ENCODE data around the gene NSUN2. TPM values are rescaled to one million over a fixed set of nuclear protein-coding genes. Genes with fewer than 3 reads are reported as not detected.

The NSUN2 gene
- total RNA-seq, 1 donor = 39.4 TPM

GRCh38 chr5:6634788-6635430 lies 2.1 kb upstream of the NSUN2 start:
- H3K9me3 ChIP-seq (ENCODE audit: low read depth, low read length) = no peaks in the 10 kb centered on the region
- peak overlapping the region; percentile 98 for H3K4me2 ChIP-seq (ENCODE audit: insufficient read depth, low read length)
- no peak for TF ChIP-seq CTCF (IDR thresholded peaks at IDR 0.05; ENCODE audit: extremely low read depth, low read depth, low read length)
- H3K27me3 ChIP-seq (ENCODE audit: insufficient read depth, low read length) = no peaks in the 10 kb centered on the region
- peak overlapping the region; percentile 90 for H3K4me3 ChIP-seq (ENCODE audit: insufficient read depth, low read length)
- peaks cover 11% of the 10 kb centered on the region for H3K4me1 ChIP-seq (ENCODE audit: insufficient read depth, low read length)
- peaks cover 87% of the 10 kb centered on the region for H3K79me2 ChIP-seq (ENCODE audit: insufficient read depth, low read length)
- peaks cover 20% of the 10 kb centered on the region for H4K20me1 ChIP-seq (ENCODE audit: insufficient read depth, low read length)
- no peak overlapping the region for H3K27ac ChIP-seq (ENCODE audit: low read depth, low read length)
- H2AFZ ChIP-seq (ENCODE audit: low read length) = no peak overlapping the region
- peaks cover 7% of the 10 kb centered on the region for H3K36me3 ChIP-seq (ENCODE audit: insufficient read depth, low read length)
- no peak for DNase-seq (ENCODE audit: insufficient read length, low spot score, missing footprints)

- peak overlapping the region; percentile 90 for H3K4me3 ChIP-seq (ENCODE audit: insufficient read depth, low read length)
- H3K36me3 ChIP-seq (ENCODE audit: insufficient read depth, low read length) = peaks cover 14% of the 10 kb centered on the region
- peaks cover 91% of the 10 kb centered on the region for H3K79me2 ChIP-seq (ENCODE audit: insufficient read depth, low read length)
- peak; percentile 84 for DNase-seq (ENCODE audit: insufficient read length, low spot score, missing footprints)
- no peak for TF ChIP-seq CTCF (IDR thresholded peaks at IDR 0.05; ENCODE audit: extremely low read depth, low read depth, low read length)
- H4K20me1 ChIP-seq (ENCODE audit: insufficient read depth, low read length) = peaks cover 20% of the 10 kb centered on the region
- H2AFZ ChIP-seq (ENCODE audit: low read length) = no peak overlapping the region
- no peaks in the 10 kb centered on the region for H3K27me3 ChIP-seq (ENCODE audit: insufficient read depth, low read length)
- no peak overlapping the region for H3K27ac ChIP-seq (ENCODE audit: low read depth, low read length)
- H3K4me2 ChIP-seq (ENCODE audit: insufficient read depth, low read length) = peak overlapping the region; percentile 98
- H3K9me3 ChIP-seq (ENCODE audit: low read depth, low read length) = no peaks in the 10 kb centered on the region
- H3K4me1 ChIP-seq (ENCODE audit: insufficient read depth, low read length) = peaks cover 11% of the 10 kb centered on the region
Measured at GRCh38 chr5:6634306-6634705, 1.5 kb upstream of the NSUN2 start.

- H3K79me2 ChIP-seq (ENCODE audit: insufficient read depth, low read length) = peaks cover 91% of the 10 kb centered on the region
- peak overlapping the region; percentile 64 for H2AFZ ChIP-seq (ENCODE audit: low read length)
- DNase-seq (ENCODE audit: insufficient read length, low spot score, missing footprints) = peak; percentile 69
- peaks cover 20% of the 10 kb centered on the region for H3K36me3 ChIP-seq (ENCODE audit: insufficient read depth, low read length)
- peak overlapping the region; percentile 99 for H3K27ac ChIP-seq (ENCODE audit: low read depth, low read length)
- TF ChIP-seq CTCF (IDR thresholded peaks at IDR 0.05; ENCODE audit: extremely low read depth, low read depth, low read length) = no peak
- H3K9me3 ChIP-seq (ENCODE audit: low read depth, low read length) = no peaks in the 10 kb centered on the region
- peaks cover 11% of the 10 kb centered on the region for H3K4me1 ChIP-seq (ENCODE audit: insufficient read depth, low read length)
- no peaks in the 10 kb centered on the region for H3K27me3 ChIP-seq (ENCODE audit: insufficient read depth, low read length)
- H3K4me3 ChIP-seq (ENCODE audit: insufficient read depth, low read length) = peak overlapping the region; percentile 90
- peaks cover 20% of the 10 kb centered on the region for H4K20me1 ChIP-seq (ENCODE audit: insufficient read depth, low read length)
- peak overlapping the region; percentile 98 for H3K4me2 ChIP-seq (ENCODE audit: insufficient read depth, low read length)
Measured at GRCh38 chr5:6633469-6634245, 813 bp upstream of the NSUN2 start.

- Histone ChIP-seq H3K27ac (ENCODE audit: low read depth, low read length) (peak overlapping the region; percentile 99), H4K20me1 (ENCODE audit: insufficient read depth, low read length) (peaks cover 20% of the 10 kb centered on the region), H3K4me2 (ENCODE audit: insufficient read depth, low read length) (peak overlapping the region; percentile 98), H3K27me3 (ENCODE audit: insufficient read depth, low read length) (no peaks in the 10 kb centered on the region), H3K4me3 (ENCODE audit: insufficient read depth, low read length) (peak overlapping the region; percentile 90), H3K9me3 (ENCODE audit: low read depth, low read length) (no peaks in the 10 kb centered on the region), H3K36me3 (ENCODE audit: insufficient read depth, low read length) (peaks cover 30% of the 10 kb centered on the region), H3K79me2 (ENCODE audit: insufficient read depth, low read length) (peaks cover 92% of the 10 kb centered on the region), H2AFZ (ENCODE audit: low read length) (peak overlapping the region; percentile 95), H3K4me1 (ENCODE audit: insufficient read depth, low read length) (peaks cover 11% of the 10 kb centered on the region)
- DNase-seq (ENCODE audit: insufficient read length, low spot score, missing footprints) = peak; percentile 85
- no peak for TF ChIP-seq CTCF (IDR thresholded peaks at IDR 0.05; ENCODE audit: extremely low read depth, low read depth, low read length)
Measured at GRCh38 chr5:6632324-6632887, 438 bp downstream of the NSUN2 start.

Measured in osteoblast (primary cell).